Loucy (cell line): ENCODE measurements around the gene PSMD12.

Source experiments
- H2AFZ ChIP-seq: fragments of 200-600 bp; sonication (generic); 2 replicates; pipeline ENCODE4 v1.6.0; 2016; ENCODE audit warnings: antibody characterized with exemption, mild to moderate bottlenecking, low read length, moderate library complexity
- H3F3A ChIP-seq: fragments of 200-600 bp; 2 replicates; pipeline ENCODE4 v1.6.0; 2016; ENCODE audit warnings: antibody characterized with exemption, low read depth, mild to moderate bottlenecking
- H3K27me3 ChIP-seq: fragments of 200-600 bp; sonication (generic); 2 replicates; pipeline ENCODE4 v1.6.1; 2014; ENCODE audit warnings: low read length, mild to moderate bottlenecking; ENCODE audit not compliant: insufficient read depth, poor library complexity, severe bottlenecking
- H3K36me3 ChIP-seq: fragments of 200-600 bp; sonication (generic); 2 replicates; pipeline ENCODE4 v1.6.1; 2016; ENCODE audit warnings: low read length; ENCODE audit not compliant: insufficient read depth
- H3K4me1 ChIP-seq: fragments of 200-600 bp; sonication (generic); 2 replicates; pipeline ENCODE4 v1.5.1; 2014; ENCODE audit warnings: low read length, mild to moderate bottlenecking; ENCODE audit not compliant: insufficient read depth, poor library complexity, severe bottlenecking
- H3K4me2 ChIP-seq: fragments of 200-600 bp; sonication (generic); 2 replicates; pipeline ENCODE4 v1.6.0; 2014; ENCODE audit warnings: antibody characterized with exemption, low read length, low read depth, mild to moderate bottlenecking; ENCODE audit not compliant: poor library complexity, severe bottlenecking
- H3K4me3 ChIP-seq: fragments of 200-600 bp; sonication (generic); 2 replicates; pipeline ENCODE4 v1.5.1; 2014; ENCODE audit warnings: low read length, mild to moderate bottlenecking, mixed read lengths; ENCODE audit not compliant: poor library complexity, severe bottlenecking
- H3K79me2 ChIP-seq: fragments of 200-600 bp; sonication (generic); 2 replicates; pipeline ENCODE4 v1.6.1; 2014; ENCODE audit warnings: low read length; ENCODE audit not compliant: insufficient read depth
- H3K9ac ChIP-seq: fragments of 200-600 bp; sonication (generic); 2 replicates; pipeline ENCODE4 v1.6.0; 2014; ENCODE audit warnings: mild to moderate bottlenecking, low read depth, low read length, moderate library complexity; ENCODE audit not compliant: poor library complexity, severe bottlenecking
- H3K9me2 ChIP-seq: fragments of 200-600 bp; sonication (generic); replicated peaks from 2 replicates; pipeline ENCODE4 v1.6.1; 2016; ENCODE audit warnings: low read depth, low read length, mixed read lengths
- H3K9me3 ChIP-seq: fragments of 200-600 bp; sonication (generic); 2 replicates; pipeline ENCODE4 v1.6.1; 2014; ENCODE audit warnings: mild to moderate bottlenecking, antibody characterized with exemption, low read length, low read depth; ENCODE audit not compliant: insufficient read depth
- H4K20me1 ChIP-seq: fragments of 200-600 bp; sonication (generic); 2 replicates; pipeline ENCODE4 v1.6.0; 2014; ENCODE audit warnings: antibody characterized with exemption, low read length, mild to moderate bottlenecking; ENCODE audit not compliant: insufficient read depth, poor library complexity, severe bottlenecking
- EZH2phosphoT487 ChIP-seq: fragments of 200-600 bp; IDR thresholded peaks from 2 replicates; pipeline ENCODE4 v1.6.1; 2018; ENCODE audit warnings: antibody characterized with exemption, mild to moderate bottlenecking, moderate library complexity, borderline replicate concordance
- TF ChIP-seq, protein P1 (sequence below): fragments of 200-600 bp; sonication (generic); conservative IDR thresholded peaks from 2 replicates; pipeline ENCODE4 v1.5.1; 2014; ENCODE audit warnings: mild to moderate bottlenecking, antibody characterized with exemption, low read length

The PSMD12 gene

DNA sequence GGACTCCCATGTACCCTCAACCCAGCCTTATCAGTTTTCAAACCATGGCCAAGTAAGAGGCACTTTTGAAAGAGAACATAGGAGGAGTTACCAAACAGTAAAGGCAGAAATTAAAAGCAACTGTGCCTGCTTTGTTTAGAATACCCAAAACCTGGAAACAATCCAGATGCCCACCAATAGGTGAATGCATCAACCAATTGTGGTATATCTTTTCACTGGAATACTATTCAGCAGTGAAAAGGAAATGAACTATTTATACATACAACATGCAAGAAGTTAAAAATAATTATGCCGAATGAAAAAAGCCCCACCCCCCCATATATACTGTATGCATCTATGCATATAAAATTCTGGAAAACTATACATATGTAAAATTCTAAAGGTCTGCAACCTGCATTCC lies 47.8 kb upstream of the PSMD12 start:
- H3K4me1 ChIP-seq = no peaks in the 10 kb centered on the region
- no peaks in the 10 kb centered on the region for H3F3A ChIP-seq
- H3K36me3 ChIP-seq = no peaks in the 10 kb centered on the region
- H3K9me2 ChIP-seq = no peaks in the 10 kb centered on the region
- no peak for TF ChIP-seq EZH2phosphoT487
- TF ChIP-seq, protein P1, sequence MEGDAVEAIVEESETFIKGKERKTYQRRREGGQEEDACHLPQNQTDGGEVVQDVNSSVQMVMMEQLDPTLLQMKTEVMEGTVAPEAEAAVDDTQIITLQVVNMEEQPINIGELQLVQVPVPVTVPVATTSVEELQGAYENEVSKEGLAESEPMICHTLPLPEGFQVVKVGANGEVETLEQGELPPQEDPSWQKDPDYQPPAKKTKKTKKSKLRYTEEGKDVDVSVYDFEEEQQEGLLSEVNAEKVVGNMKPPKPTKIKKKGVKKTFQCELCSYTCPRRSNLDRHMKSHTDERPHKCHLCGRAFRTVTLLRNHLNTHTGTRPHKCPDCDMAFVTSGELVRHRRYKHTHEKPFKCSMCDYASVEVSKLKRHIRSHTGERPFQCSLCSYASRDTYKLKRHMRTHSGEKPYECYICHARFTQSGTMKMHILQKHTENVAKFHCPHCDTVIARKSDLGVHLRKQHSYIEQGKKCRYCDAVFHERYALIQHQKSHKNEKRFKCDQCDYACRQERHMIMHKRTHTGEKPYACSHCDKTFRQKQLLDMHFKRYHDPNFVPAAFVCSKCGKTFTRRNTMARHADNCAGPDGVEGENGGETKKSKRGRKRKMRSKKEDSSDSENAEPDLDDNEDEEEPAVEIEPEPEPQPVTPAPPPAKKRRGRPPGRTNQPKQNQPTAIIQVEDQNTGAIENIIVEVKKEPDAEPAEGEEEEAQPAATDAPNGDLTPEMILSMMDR = no peak
- H3K9ac ChIP-seq = no peak overlapping the region
- no peaks in the 10 kb centered on the region for H4K20me1 ChIP-seq
- H3K27me3 ChIP-seq = no peaks in the 10 kb centered on the region
- no peaks in the 10 kb centered on the region for H3K79me2 ChIP-seq
- no peak overlapping the region for H2AFZ ChIP-seq
- H3K4me3 ChIP-seq = no peak overlapping the region
- H3K9me3 ChIP-seq = no peaks in the 10 kb centered on the region
- no peak overlapping the region for H3K4me2 ChIP-seq

DNA sequence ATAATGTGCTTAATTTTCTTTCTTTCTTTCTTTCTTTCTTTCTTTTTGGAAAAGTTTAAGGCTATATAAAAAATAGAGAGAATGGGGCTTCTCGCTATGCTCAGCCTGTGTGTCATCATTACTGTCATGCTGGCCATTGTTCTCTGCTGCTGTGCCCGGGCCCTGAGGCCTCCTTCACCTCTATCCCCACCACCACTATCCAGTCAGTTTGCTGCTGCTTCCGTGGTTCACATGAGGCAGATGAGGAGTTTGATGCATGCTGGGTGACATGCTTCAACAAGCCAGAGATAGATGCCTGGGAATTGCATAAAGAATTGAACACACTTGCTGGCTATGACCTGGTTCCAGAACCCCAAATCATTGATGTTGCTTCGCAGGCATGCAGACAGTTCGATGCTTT lies 47.0 kb upstream of the PSMD12 start:
- no peak overlapping the region for H2AFZ ChIP-seq
- no peak overlapping the region for H3K4me3 ChIP-seq
- no peak for TF ChIP-seq EZH2phosphoT487
- TF ChIP-seq, protein P1 = no peak
- no peaks in the 10 kb centered on the region for H3K4me1 ChIP-seq
- H3K9me3 ChIP-seq = no peaks in the 10 kb centered on the region
- no peaks in the 10 kb centered on the region for H4K20me1 ChIP-seq
- no peaks in the 10 kb centered on the region for H3F3A ChIP-seq
- H3K9ac ChIP-seq = no peak overlapping the region
- no peaks in the 10 kb centered on the region for H3K79me2 ChIP-seq
- H3K27me3 ChIP-seq = no peaks in the 10 kb centered on the region
- H3K4me2 ChIP-seq = no peak overlapping the region
- no peaks in the 10 kb centered on the region for H3K9me2 ChIP-seq
- no peaks in the 10 kb centered on the region for H3K36me3 ChIP-seq

DNA sequence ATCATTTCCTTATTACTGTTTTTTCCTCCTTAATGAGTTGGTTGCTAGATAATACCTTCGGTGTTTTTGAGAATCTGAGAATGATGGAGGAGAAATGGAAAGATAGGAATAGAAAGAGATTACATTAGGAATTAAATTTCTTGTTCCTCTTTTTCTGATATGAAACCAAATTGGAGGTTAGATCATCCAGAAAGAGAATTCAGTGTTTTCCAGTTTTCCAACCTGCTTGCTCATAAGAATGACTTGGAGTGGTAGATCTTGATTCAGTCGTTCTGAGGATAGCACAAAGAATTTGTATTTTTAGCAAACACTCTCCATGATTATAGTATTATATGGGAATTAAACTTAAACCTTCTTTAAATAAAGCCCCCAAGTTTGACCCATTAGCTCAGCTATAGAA lies 46.6 kb upstream of the PSMD12 start:
- Histone ChIP-seq H3K9me2 (no peaks in the 10 kb centered on the region), H3K4me1 (no peaks in the 10 kb centered on the region), H2AFZ (no peak overlapping the region), H3K4me2 (no peak overlapping the region), H3K36me3 (no peaks in the 10 kb centered on the region), H3K4me3 (no peak overlapping the region), H4K20me1 (no peaks in the 10 kb centered on the region), H3K9me3 (no peaks in the 10 kb centered on the region), H3K27me3 (no peaks in the 10 kb centered on the region), H3K9ac (no peak overlapping the region), H3F3A (no peaks in the 10 kb centered on the region), H3K79me2 (no peaks in the 10 kb centered on the region)
- TF ChIP-seq, protein P1 = no peak
- TF ChIP-seq EZH2phosphoT487 = no peak
